HepG2 (cell line): ENCODE measurements around the gene CDRT15L2. TPM values are rescaled to one million over a fixed set of nuclear protein-coding genes. Genes with fewer than 3 reads are reported as not detected.

Source experiments
- ATAC-seq: fragments of 200-7000 bp; cut with Tn5 transposase; 3 replicates; pipeline ENCODE4 v1.9.1; 2020; ENCODE audit warnings: mild to moderate bottlenecking, moderate library complexity
- BruUV-seq: library from RNA; stranded (reverse); fragments of 400-500 nt; replicated peaks from 2 replicates; lab custom pipeline; 2021; lab: Mats Ljungman, UMichigan
- CTCF ChIA-PET: fragments of 300-600 bp; formaldehyde crosslinking; extraction: SDS; loops from one replicate; lab custom pipeline; 2021; ENCODE audit warnings: low total read pairs, inconsistent platforms, low intra/inter-chr PET ratio; lab: Yijun Ruan, JAX
- POLR2A ChIA-PET: fragments of 350-600 bp; sonication (Branson Sonifier 250); formaldehyde crosslinking; loops from one replicate; lab custom pipeline; 2020; ENCODE audit warnings: antibody characterized with exemption, inconsistent platforms; lab: Yijun Ruan, JAX
- DNase-seq: peaks from one replicate; pipeline ENCODE4 v3.0.0-alpha.2; 2015; ENCODE audit warnings: low spot score
- FAIRE-seq: peaks from 3 replicates; lab custom pipeline; 2011; peaks lifted over from hg19 to GRCh38; lab: Jason Lieb, UNC
- H2AFZ ChIP-seq: one replicate; pipeline ENCODE4 v1.6.1; 2011; ENCODE audit warnings: low read length, inconsistent platforms
- H3K27ac ChIP-seq: fragments of 300-600 bp; 3 replicates; pipeline ENCODE4 v1.8.0; 2011; ENCODE audit warnings: mixed run types, mild to moderate bottlenecking, mixed read lengths, low read length, inconsistent platforms; ENCODE audit not compliant: insufficient read depth; ENCODE audit errors: extremely low read length
- H3K27me3 ChIP-seq, 2 experiments: fragments of 200-600 bp in 1 of 2; 2 replicates in 1 of 2; 3 replicates in 1 of 2; pipeline versions ENCODE4 v1.6.0 to v1.8.0; 2011; ENCODE audit warnings: low read length in 2 of 2, mild to moderate bottlenecking in 2 of 2, moderate library complexity in 2 of 2, inconsistent platforms in 1 of 2; ENCODE audit not compliant: insufficient read depth in 2 of 2, control insufficient read depth in 1 of 2
- H3K36me3 ChIP-seq, 2 experiments: fragments of 200-600 bp in 1 of 2; replicated peaks in 1 of 2; 2 replicates in 1 of 2; 3 replicates in 1 of 2; pipeline versions ENCODE4 v1.5.1 to v1.8.0; 2011; ENCODE audit warnings: low read length in 2 of 2, inconsistent platforms in 1 of 2; ENCODE audit not compliant: insufficient read depth in 2 of 2, control insufficient read depth in 1 of 2
- H3K4me1 ChIP-seq: 2 replicates; pipeline ENCODE4 v1.5.1; 2012; ENCODE audit warnings: low read length, inconsistent platforms; ENCODE audit not compliant: insufficient read depth
- H3K4me2 ChIP-seq: 2 replicates; pipeline ENCODE4 v1.6.0; 2011; ENCODE audit warnings: low read depth, low read length, inconsistent platforms
- H3K4me3 ChIP-seq, 3 experiments: fragments of 200-600 bp in 1 of 3; sonication (generic), shearing (Covaris generic) in 1 of 3; replicated peaks in 1 of 3; 2 replicates each; pipeline ENCODE4 v1.5.1; 2011 to 2016; ENCODE audit warnings: low read length in 3 of 3, inconsistent platforms in 2 of 3, low read depth in 2 of 3, mild to moderate bottlenecking in 2 of 3, control low read depth in 1 of 3, mixed read lengths in 1 of 3; ENCODE audit not compliant: insufficient read depth in 1 of 3
- H3K79me2 ChIP-seq: one replicate; pipeline ENCODE4 v1.6.1; 2011; ENCODE audit warnings: low read length, inconsistent platforms; ENCODE audit not compliant: insufficient read depth
- H3K9ac ChIP-seq: 2 replicates; pipeline ENCODE4 v1.6.0; 2011; ENCODE audit warnings: mild to moderate bottlenecking, low read depth, low read length, inconsistent platforms; ENCODE audit not compliant: insufficient read depth
- H3K9me3 ChIP-seq: 2 replicates; pipeline ENCODE4 v1.5.1; 2012; ENCODE audit warnings: mild to moderate bottlenecking, low read length
- H4K20me1 ChIP-seq: 2 replicates; pipeline ENCODE4 v1.6.0; 2011; ENCODE audit warnings: inconsistent platforms, mild to moderate bottlenecking, low read length, moderate library complexity; ENCODE audit not compliant: insufficient read depth
- HNF4A ChIP-seq: sonication (generic); formaldehyde crosslinking; IDR thresholded peaks from 2 replicates; pipeline ENCODE4 v1.4.0; 2020; ENCODE audit warnings: missing genetic modification reagents
- MEIS2 ChIP-seq: sonication (generic); formaldehyde crosslinking; IDR thresholded peaks from 2 replicates; pipeline ENCODE4 v1.9.0; 2021; ENCODE audit warnings: mild to moderate bottlenecking, missing genetic modification reagents
- MTF2 ChIP-seq: sonication (generic); formaldehyde crosslinking; IDR thresholded peaks from 2 replicates; pipeline ENCODE4 v1.5.0; 2020; ENCODE audit warnings: missing genetic modification reagents, borderline replicate concordance
- TEAD2 ChIP-seq: sonication (generic); formaldehyde crosslinking; IDR thresholded peaks from 2 replicates; pipeline ENCODE4 v1.9.0; 2021; ENCODE audit warnings: missing genetic modification reagents
- YEATS4 ChIP-seq: sonication (generic); formaldehyde crosslinking; IDR thresholded peaks from 2 replicates; pipeline ENCODE4 v1.4.0; 2020; ENCODE audit warnings: missing genetic modification reagents, borderline replicate concordance
- whole genome bisulfite sequencing: methylation state at CpG from one replicate; pipeline ENCODE4 v1.1.6; 2017; ENCODE audit warnings: low lambda C conversion rate; 5-methylcytosine and 5-hydroxymethylcytosine counted together
- in situ Hi-C: cut with HindIII; loops from 2 replicates; pipeline ENCODE4 v1.10.0; 2017; ENCODE audit warnings: low pct_unique_long_range_greater_than_20kb; ENCODE audit not compliant: extremely low pct_ligation_motif_present
- intact Hi-C: fragments of 100-400 bp; cut with micrococcal nuclease; formaldehyde crosslinking; loops from one replicate; pipeline ENCODE4 v1.10.0; 2022; ENCODE audit not compliant: unreplicated experiment
- polyA plus RNA-seq, 8 experiments: library from polyadenylated mRNA; depleted of rRNA in 3 of 8; stranded (reverse) in 7 of 8; unstranded in 1 of 8; fragments of >200 nt; fragmentation: Illumina TruSeq in 4 of 8; extraction: Trizol in 4 of 8; gene quantifications; 2 replicates each; pipeline versions ENCODE4 v1.2.1 to v1.2.3, GENCODE V29; 2011 to 2016; ENCODE audit warnings: low read depth in 4 of 8, missing spikeins in 1 of 8, mixed read lengths in 1 of 8; ENCODE audit not compliant: insufficient read depth in 1 of 8
- total RNA-seq, 5 experiments: library from RNA; depleted of rRNA; stranded (reverse); fragments of >200 nt; fragmentation: Illumina TruSeq; extraction: Trizol; gene quantifications; 2 replicates each; pipeline ENCODE4 v1.2.3, GENCODE V29; 2016; ENCODE audit warnings: low read depth in 1 of 5
- TF ChIP-seq, protein P1 (sequence below): IDR thresholded peaks from 2 replicates; pipeline ENCODE4 v1.6.1; 2018; ENCODE audit warnings: missing genetic modification reagents

The CDRT15L2 gene
- total and polyA plus RNA-seq, 2 of the 13 experiments (the other 11 are each of a cell fraction or from before 2014, with no cell fraction given), result not detected

DNA sequence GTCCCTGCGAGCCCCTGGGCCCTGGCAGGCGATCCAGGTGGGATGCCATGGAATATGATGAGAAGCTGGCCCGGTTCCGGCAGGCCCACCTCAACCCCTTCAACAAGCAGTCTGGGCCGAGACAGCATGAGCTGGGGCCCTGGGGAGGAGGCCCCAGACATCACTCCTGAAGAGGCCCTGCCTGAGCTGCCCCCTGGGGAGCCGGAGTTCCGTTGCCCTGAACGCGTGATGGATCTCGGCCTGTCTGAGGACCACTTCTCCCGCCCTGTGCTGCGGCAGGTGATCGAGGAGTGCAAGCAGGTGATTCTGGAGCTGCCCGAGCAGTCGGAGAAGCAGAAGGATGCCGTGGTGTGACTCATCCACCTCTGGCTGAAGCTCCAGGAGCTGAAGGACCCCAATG lies 33.1 kb downstream of the CDRT15L2 start:
- no TSS peak for BruUV-seq
- Histone ChIP-seq H3K27ac (no peak overlapping the region), H3K9ac (no peak overlapping the region), H3K9me3 (no peaks in the 10 kb centered on the region), H3K4me2 (no peak overlapping the region), H4K20me1 (no peaks in the 10 kb centered on the region), H3K36me3 (no peaks in the 10 kb centered on the region), H3K4me1 (no peaks in the 10 kb centered on the region), H3K4me3 (no peak overlapping the region), H3K79me2 (no peaks in the 10 kb centered on the region), H2AFZ (no peak overlapping the region), H3K27me3 (no peaks in the 10 kb centered on the region)
- ChIA-PET CTCF (no interaction called here), POLR2A (no interaction called here)
- no peak for TF ChIP-seq TEAD2 (CRISPR knock-in tag)
- no peak for TF ChIP-seq MEIS2 (CRISPR knock-in tag)
- TF ChIP-seq, protein P1, sequence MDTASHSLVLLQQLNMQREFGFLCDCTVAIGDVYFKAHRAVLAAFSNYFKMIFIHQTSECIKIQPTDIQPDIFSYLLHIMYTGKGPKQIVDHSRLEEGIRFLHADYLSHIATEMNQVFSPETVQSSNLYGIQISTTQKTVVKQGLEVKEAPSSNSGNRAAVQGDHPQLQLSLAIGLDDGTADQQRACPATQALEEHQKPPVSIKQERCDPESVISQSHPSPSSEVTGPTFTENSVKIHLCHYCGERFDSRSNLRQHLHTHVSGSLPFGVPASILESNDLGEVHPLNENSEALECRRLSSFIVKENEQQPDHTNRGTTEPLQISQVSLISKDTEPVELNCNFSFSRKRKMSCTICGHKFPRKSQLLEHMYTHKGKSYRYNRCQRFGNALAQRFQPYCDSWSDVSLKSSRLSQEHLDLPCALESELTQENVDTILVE (CRISPR knock-in tag), result no peak
- intact Hi-C loops, result no loop called here
- no peak for ATAC-seq
- DNase-seq, result no peak
- no peak for FAIRE-seq
- 54% methylated on average over 13 of the region's 16 CpGs for WGBS
- in situ Hi-C loops, result no loop called here

DNA sequence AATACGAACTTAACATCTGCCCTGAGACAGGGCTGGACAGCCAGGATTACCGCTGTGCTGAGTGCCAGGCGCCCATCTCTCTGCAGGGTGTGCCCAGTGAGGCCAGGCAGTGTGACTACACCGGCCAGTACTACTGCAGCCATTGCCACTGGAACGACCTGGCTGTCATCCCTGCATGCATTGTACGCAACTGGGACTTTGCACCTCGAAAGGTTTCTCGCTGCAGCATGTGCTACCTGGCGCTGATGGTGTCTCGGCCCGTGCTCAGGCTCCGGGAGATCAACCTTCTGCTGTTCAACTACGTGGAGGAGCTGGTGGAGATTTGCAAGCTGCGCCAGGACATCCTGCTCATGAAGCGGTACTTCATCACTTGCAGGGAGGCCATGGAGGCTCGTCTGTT lies 33.7 kb downstream of the CDRT15L2 start:
- Histone ChIP-seq H3K4me2 (no peak overlapping the region), H3K4me1 (no peaks in the 10 kb centered on the region), H3K27ac (no peak overlapping the region), H3K36me3 (no peaks in the 10 kb centered on the region), H3K79me2 (no peaks in the 10 kb centered on the region), H2AFZ (no peak overlapping the region), H3K9ac (no peak overlapping the region), H3K4me3 (no peak overlapping the region), H3K9me3 (no peaks in the 10 kb centered on the region), H3K27me3 (no peaks in the 10 kb centered on the region), H4K20me1 (no peaks in the 10 kb centered on the region)
- intact Hi-C loops, result no loop called here
- ChIA-PET CTCF (no interaction called here), POLR2A (no interaction called here)
- ATAC-seq (peak; percentile 73), DNase-seq (no peak), FAIRE-seq (no peak)
- no TSS peak for BruUV-seq
- in situ Hi-C loops, result no loop called here
- 43% methylated on average over 8 of the region's 16 CpGs for WGBS
- TF ChIP-seq YEATS4 (CRISPR knock-in tag) (no peak), HNF4A (peak; percentile 60; the same call in 1 of the 2 replicates), MTF2 (CRISPR knock-in tag) (0 out of 2 replicates have a peak, but pooled peaks have one; percentile 32)
